ENCODE measurements around the gene CHID1. TPM values are rescaled to one million over a fixed set of nuclear protein-coding genes. Genes with fewer than 3 reads are reported as not detected.

CHID1 gene
- total and polyA plus RNA-seq, 2 donors (not counting 1 experiment from before 2014, with no cell fraction given) = 54.3 to 68.4 TPM

- H3K9me3 ChIP-seq (ENCODE audit: control insufficient read depth, insufficient read depth, low read depth, low read length) = no peaks in the 10 kb centered on the region
- H2AFZ ChIP-seq (ENCODE audit: low read length) = no peak overlapping the region
- no peaks in the 10 kb centered on the region for H3K4me1 ChIP-seq (ENCODE audit: control insufficient read depth, extremely low read depth, insufficient read depth, low read length)
- no peak overlapping the region for H3K4me2 ChIP-seq (ENCODE audit: extremely low read depth, insufficient read depth, low read length)
- peaks cover 17% of the 10 kb centered on the region for H3K79me2 ChIP-seq (ENCODE audit: control insufficient read depth, insufficient read depth, low read length)
- H3K27me3 ChIP-seq (ENCODE audit: control insufficient read depth, insufficient read depth, low read length) = no peaks in the 10 kb centered on the region
- no peak overlapping the region for H3K9ac ChIP-seq (ENCODE audit: insufficient read depth, low read length)
- H3K36me3 ChIP-seq (ENCODE audit: control insufficient read depth, insufficient read depth, low read length) = no peaks in the 10 kb centered on the region
- DNase-seq (ENCODE audit: low read depth in 2 of 2) = no peak
- no peak overlapping the region for H3K4me3 ChIP-seq (replicated peaks in 1 of 4; ENCODE audit: control extremely low read depth in 1 of 4, insufficient read depth in 1 of 4, low read depth in 3 of 4, low read length in 4 of 4)
- no peak for TF ChIP-seq CTCF (conservative IDR thresholded peaks at IDR 0.05 in 1 of 2, IDR thresholded peaks at IDR 0.05 in 1 of 2; ENCODE audit: low read depth in 1 of 2, low read length in 2 of 2)
- TF ChIP-seq EZH2 (IDR thresholded peaks at IDR 0.05; ENCODE audit: low read length, missing control alignments) = no peak
- no peak overlapping the region for H3K27ac ChIP-seq (ENCODE audit: insufficient read depth, low read length)
- H4K20me1 ChIP-seq (ENCODE audit: control insufficient read depth, extremely low read depth, insufficient read depth, low read length) = no peaks in the 10 kb centered on the region
Observed at GRCh38 chr11:958101-958500, 47.5 kb upstream of the CHID1 start.

GRCh38 chr11:957212-957920 lies 46.8 kb upstream of the CHID1 start:
- TF ChIP-seq EZH2 (IDR thresholded peaks at IDR 0.05; ENCODE audit: low read length, missing control alignments) = no peak
- Histone ChIP-seq H3K27ac (ENCODE audit: insufficient read depth, low read length) (no peak overlapping the region), H3K4me3 (replicated peaks in 1 of 4; ENCODE audit: control extremely low read depth in 1 of 4, insufficient read depth in 1 of 4, low read depth in 3 of 4, low read length in 4 of 4) (no peak overlapping the region), H3K36me3 (ENCODE audit: control insufficient read depth, insufficient read depth, low read length) (no peaks in the 10 kb centered on the region), H4K20me1 (ENCODE audit: control insufficient read depth, extremely low read depth, insufficient read depth, low read length) (no peaks in the 10 kb centered on the region), H3K9ac (ENCODE audit: insufficient read depth, low read length) (no peak overlapping the region), H3K4me2 (ENCODE audit: extremely low read depth, insufficient read depth, low read length) (no peak overlapping the region), H3K27me3 (ENCODE audit: control insufficient read depth, insufficient read depth, low read length) (no peaks in the 10 kb centered on the region), H3K79me2 (ENCODE audit: control insufficient read depth, insufficient read depth, low read length) (peaks cover 19% of the 10 kb centered on the region), H3K9me3 (ENCODE audit: control insufficient read depth, insufficient read depth, low read depth, low read length) (no peaks in the 10 kb centered on the region), H2AFZ (ENCODE audit: low read length) (no peak overlapping the region), H3K4me1 (ENCODE audit: control insufficient read depth, extremely low read depth, insufficient read depth, low read length) (no peaks in the 10 kb centered on the region)
- DNase-seq (ENCODE audit: low read depth in 2 of 2) = no peak

- Histone ChIP-seq H3K4me2 (ENCODE audit: extremely low read depth, insufficient read depth, low read length) (no peak overlapping the region), H3K4me3 (replicated peaks in 1 of 4; ENCODE audit: control extremely low read depth in 1 of 4, insufficient read depth in 1 of 4, low read depth in 3 of 4, low read length in 4 of 4) (no peak overlapping the region), H2AFZ (ENCODE audit: low read length) (no peak overlapping the region), H3K79me2 (ENCODE audit: control insufficient read depth, insufficient read depth, low read length) (peaks cover 19% of the 10 kb centered on the region), H3K4me1 (ENCODE audit: control insufficient read depth, extremely low read depth, insufficient read depth, low read length) (no peaks in the 10 kb centered on the region), H3K27ac (ENCODE audit: insufficient read depth, low read length) (no peak overlapping the region), H3K9me3 (ENCODE audit: control insufficient read depth, insufficient read depth, low read depth, low read length) (no peaks in the 10 kb centered on the region), H4K20me1 (ENCODE audit: control insufficient read depth, extremely low read depth, insufficient read depth, low read length) (no peaks in the 10 kb centered on the region), H3K9ac (ENCODE audit: insufficient read depth, low read length) (no peak overlapping the region), H3K27me3 (ENCODE audit: control insufficient read depth, insufficient read depth, low read length) (no peaks in the 10 kb centered on the region), H3K36me3 (ENCODE audit: control insufficient read depth, insufficient read depth, low read length) (no peaks in the 10 kb centered on the region)
- DNase-seq (ENCODE audit: low read depth in 2 of 2) = no peak
- no peak for TF ChIP-seq EZH2 (IDR thresholded peaks at IDR 0.05; ENCODE audit: low read length, missing control alignments)
- no peak for TF ChIP-seq CTCF (conservative IDR thresholded peaks at IDR 0.05 in 1 of 2, IDR thresholded peaks at IDR 0.05 in 1 of 2; ENCODE audit: low read depth in 1 of 2, low read length in 2 of 2)
Observed at GRCh38 chr11:955154-956063, 44.8 kb upstream of the CHID1 start.
